AG08396 (cell line): ENCODE measurements around the gene HSPA4L.
A peak's percentile ranks its signal among the peaks of the same experiment; 100 is the strongest.

ENCODE experiments used
- DNase-seq: peaks from one replicate; pipeline ENCODE4 v3.0.0; 2012; ENCODE audit warnings: low spot score, mixed read lengths

Gene HSPA4L

DNA sequence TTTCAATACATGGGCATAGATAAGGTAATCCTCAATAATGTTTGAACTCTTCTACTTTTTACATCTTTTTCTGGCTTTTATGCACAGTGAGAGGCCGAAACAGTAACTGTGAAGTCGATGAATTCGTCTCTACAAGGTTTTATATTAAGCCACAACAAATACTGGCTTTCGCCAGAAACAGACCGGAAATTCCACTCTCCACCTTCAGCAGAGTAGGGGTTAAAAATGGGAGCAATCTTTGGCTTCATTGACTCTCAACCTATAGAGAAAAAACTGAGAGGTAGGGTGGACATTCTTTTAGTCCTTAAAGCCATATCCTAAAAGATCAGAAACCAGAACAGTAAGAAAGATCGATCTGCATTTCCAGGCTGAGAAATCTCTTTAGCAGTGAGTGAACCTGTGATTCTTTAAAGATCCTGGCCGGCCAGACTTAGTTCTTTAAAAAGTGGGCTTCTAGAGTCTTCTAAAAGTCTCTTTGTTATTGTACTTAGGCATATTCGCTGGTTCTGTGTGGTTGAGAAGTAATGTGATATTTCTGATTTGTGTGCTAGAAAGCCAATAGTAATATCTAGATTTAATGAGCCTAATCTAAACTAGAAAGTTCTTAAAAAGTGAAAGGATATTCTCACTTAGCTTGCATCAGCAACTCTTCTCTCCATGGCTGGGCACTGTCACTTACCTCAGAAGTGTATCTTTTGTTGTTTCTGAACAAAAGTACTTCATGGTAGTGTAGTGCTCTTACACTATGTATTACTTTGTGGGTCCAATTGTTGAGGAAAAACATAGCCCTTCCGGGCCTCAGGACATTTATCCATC lies 2.0 kb downstream of the HSPA4L start:
- no peak for DNase-seq

DNA sequence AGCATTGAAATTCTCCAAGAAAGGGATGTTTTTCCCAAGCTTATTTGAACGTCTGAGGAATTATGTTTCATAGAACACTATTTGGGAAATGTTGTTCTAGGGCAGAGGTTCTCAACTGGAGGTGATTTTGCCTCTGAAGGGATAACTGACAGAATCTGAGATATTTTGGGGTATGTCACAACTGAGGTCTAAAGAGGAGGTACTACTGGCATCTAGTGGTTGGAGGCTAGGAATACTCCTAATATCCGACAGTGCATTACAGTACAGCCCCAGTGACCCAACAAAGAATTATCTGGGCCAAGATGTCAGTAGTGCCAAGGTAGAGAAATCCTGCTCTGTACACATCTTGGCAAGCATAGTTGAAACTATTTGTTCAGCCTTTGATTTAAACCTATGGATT lies 6.4 kb downstream of the HSPA4L start:
- no peak for DNase-seq

DNA sequence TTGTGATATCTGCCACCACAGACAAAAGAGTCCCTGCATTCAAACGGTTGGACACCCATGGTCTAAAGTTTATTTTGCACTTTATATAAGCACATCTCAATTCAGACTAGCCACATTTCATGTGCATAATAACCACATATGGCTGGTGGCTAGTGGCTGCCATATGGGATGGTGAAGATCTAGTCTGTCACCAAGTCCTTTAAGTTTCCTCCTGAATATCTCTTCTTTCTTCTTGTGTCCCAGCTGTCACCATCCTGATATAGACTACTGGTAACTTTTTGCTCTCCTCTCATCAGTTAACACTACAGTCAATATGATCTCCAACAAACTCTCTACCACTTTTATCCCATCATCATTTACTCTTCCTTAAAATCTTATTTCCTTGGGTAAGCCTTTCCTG lies 9.3 kb downstream of the HSPA4L start:
- no peak for DNase-seq

DNA sequence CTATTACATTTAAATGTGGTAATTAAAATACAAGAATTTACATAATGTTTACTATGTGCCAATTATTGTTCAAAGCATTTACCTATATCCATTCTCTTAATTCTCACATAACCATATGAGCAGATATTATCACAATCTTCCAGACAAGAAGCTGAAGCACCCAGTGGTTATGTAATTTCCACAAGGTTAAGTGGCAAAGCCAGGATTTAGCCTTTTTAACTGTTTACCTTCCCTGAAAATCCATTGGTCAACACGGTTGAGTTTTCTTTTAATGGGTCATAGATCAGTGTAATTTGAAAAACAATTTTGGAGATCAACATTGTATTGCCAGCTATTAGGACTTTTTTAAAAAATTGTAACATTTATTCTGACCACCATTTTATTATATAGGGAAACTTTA lies 11.4 kb downstream of the HSPA4L start:
- no peak for DNase-seq

DNA sequence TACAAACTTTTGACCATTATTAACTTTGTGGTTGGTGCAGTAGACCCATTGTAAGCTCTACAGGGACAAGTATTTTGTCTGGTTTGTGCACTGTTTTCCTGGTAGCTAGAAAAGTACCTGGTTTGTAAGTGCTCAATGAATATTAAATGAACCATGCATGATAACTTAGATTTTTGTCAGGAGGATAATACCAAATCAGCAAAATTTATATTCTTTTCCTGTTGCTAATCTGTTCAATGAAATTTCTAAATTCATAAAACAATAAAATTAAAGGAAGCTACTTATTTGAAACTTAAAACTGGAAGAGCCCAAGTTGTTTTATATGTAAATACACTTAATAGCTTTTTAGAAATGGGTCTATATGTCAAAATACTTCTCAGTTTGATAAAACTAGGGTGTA lies 17.6 kb downstream of the HSPA4L start:
- DNase-seq: no peak

DNA sequence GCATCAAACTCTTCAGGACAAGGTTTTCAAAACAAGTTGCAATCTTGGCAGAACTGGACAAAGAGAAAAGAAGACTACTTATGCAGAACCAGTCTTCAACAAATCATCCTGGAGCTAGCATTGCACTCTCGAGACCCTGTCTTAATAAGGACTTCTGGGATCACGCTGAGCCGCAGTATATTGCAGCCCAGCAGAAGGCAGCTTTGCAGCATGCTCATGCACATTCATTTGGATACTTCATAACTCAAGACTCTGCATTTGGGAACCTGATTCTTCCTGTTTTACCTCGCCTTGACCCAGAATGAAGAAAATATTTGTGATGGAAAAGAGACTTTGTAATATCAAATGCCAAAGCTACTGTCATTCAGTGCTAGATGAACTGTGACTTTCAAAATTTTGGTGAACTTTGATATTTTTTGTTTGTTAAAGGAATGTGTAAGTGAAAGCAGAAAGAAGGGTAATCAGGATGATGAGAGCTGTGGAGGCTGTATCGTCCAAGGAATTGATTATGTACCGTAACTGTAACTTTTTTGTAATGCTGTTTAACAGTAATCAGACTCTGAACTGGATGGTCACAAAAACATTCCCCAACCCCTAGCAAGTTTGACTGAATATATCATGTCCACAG lies 27.2 kb downstream of the HSPA4L start:
- DNase-seq: no peak

DNA sequence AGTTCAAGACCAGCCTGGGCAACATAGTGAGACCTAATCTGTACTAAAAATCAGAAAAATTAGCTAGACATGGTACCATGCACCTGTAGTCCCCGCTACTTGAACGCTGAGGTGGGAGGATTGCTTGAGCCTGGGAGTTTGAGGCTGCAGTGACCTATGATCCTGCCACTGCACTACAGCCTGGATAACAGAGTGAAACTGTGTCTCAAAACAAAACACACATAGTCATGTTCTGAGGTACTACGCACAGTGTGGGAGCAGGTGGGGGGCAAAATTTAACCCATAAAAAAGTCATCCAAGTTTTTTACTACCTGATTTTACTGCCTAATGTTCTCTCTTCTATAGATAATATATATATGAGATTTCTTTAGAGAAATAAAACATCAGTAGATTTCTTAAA lies 28.4 kb downstream of the HSPA4L start:
- DNase-seq: no peak

DNA sequence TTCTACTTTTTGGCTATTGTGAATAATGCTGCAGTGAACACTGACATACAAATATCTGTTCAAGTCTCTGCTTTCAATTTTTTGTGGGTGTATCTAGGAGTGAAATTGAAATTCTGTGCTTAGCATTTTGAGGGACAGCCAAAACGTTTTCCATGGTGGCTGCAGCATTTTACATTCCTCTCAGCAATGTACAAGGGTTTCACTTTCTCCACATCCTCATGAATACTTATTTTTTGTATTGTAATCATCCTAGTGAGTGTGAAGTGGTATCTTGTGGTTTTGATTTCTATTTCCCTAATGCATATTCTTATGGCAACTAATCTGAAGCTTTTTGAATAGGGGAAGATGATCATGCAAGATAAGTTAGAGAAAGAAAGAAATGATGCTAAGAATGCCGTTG lies 40.3 kb downstream of the HSPA4L start:
- no peak for DNase-seq

DNA sequence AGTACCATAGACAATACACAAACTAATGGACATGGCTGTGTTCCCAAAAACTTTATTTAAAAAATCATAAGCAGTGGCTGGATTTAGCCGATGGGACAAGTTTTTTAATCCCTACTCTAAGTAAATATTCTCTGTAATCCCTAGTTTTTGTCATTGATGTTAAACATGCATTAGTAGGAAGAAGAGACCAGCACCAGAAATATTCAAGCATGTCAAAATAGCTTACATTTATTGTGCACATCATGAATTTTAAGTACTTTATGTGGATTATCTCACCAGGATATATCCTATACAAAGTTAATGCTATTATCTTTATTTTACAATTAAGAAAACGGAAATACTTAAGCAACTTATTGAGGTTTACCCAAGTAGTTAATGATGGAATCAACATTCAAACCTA lies 46.0 kb downstream of the HSPA4L start:
- DNase-seq: no peak

DNA sequence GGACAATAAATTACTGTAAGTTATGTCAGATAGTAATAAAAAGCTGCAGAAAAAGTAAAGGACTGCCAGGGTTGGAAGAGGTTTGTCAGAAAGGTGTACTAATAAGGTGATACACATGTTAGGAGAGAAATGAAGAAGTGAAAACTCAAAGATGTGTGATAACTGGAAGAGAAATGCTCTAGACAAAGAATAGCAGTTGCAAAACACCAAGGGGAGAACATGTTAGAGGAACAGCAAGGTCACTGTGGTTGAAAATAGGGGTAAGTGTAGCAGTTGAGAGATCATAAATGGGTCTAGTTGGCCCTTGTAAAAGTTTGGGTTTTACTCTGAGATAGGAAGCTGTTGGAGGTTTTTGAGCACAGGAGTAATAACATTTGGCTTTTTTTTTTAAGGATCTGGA lies 46.9 kb downstream of the HSPA4L start:
- no peak for DNase-seq

DNA sequence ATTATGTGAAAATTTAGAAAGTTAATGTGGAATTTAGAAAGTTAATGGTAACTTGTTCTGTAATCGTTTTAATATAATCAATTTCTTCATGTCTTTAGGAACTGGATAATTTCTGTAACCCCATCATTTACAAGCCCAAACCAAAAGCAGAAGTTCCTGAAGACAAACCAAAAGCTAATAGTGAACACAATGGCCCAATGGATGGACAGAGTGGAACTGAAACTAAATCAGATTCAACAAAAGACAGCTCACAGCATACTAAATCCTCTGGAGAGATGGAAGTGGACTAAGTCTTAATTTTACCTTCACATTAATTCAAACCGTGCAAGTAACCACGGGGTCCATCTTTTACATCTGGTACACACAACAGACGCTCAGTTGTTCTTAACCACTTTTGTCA lies 50.5 kb downstream of the HSPA4L start:
- DNase-seq: no peak

DNA sequence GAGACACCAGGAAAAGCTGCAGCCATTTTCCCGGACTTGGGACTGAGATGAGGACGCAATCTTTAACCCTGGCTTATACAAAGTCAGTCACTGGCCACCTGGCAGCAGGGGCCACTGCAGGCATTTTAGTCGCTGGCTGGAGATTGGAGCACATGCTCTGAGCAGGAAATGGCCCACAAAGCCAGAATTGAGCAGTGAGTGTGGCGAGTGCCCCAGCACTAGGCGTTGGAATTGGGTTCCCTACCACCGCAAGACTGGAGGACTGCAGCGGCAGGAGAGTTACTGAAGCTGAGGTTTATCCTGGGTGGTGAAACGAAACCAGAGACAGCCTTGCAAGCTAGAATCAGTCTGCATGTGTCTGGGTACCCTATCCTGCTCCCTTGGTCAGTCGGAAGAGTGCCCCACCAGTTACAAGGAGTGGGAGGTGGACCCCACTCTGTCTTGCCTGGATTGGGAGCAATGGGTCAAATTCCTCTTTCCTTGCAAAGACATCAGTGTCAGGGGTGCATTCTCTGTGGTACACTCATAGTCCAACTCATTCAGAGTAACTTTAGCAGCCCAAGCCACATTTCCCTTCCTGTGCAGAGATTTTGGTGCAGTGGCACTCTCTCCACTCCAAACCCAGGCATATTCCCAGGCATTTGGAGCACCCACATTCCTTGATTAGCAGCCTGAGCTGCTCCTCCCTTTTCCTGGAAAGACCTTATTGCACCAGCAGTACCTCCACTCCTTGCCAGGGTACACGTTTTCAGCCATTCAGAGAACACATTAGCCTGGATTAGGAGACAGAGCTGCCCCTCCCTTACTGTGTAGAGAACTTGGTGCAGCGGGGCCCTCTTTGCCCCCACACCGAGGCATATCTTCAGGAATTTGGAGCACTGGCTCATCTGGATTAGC lies 61.8 kb downstream of the HSPA4L start:
- no peak for DNase-seq

DNA sequence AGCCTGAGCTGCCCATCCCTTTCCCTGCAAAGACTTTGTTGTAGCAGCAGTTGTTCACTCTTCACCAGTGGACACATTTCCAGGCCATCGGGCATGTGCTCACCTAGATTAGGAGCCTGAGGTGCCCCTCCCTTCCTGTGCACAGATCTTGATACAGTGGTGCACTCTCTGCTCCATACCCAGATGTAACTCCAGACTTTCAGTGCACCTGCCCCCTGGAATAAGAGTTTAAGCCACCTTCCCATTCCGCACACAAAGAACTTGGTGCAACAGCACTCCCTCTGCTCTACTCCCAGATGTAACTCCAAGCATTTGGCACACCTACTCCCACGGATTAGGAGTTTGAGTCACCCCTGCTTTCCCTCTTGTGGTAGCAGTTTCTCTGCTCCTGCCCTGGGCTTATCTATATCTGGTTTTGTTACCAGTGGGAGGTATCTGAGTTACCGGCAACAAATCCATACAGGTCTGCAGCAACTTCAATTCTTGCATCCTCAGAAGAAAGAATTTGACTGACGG lies 62.5 kb downstream of the HSPA4L start:
- no peak for DNase-seq

DNA sequence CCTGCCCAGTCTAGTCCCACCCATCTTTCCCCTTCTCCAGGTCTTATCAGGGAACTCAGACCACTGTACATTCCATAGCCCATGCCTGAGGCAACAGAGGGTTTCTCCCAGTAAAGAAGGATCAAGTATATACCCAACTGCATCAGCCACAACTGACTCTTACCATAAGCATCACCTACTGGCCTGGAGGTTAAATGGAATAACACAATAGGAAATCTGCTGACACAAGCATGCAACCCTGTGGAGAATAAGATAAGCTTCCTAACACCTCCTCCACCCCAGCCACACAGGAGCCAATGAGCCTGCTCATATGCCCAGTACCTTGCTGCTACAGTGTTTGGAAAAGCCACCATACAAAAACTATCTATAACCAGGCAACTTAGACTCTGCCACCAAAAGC lies 63.9 kb downstream of the HSPA4L start:
- no peak for DNase-seq

DNA sequence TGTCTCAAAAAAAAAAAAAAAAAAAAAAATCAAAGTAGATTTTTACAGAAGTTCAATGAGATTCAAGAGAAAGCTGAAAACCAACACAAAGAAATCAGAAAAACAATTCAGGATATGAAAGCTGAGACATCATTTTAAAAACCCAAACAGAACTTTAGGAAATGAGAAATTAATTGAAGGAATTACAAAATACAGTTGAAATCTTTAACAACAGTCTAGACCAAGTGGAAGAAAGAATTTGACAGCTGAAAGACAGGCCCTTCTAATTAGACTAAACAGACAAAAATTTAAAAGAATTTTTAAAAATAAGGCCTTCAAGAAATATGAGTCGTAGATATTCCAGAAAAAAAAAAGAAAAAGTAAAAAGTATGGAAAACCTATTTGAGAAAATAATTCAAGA lies 64.6 kb downstream of the HSPA4L start:
- no peak for DNase-seq

DNA sequence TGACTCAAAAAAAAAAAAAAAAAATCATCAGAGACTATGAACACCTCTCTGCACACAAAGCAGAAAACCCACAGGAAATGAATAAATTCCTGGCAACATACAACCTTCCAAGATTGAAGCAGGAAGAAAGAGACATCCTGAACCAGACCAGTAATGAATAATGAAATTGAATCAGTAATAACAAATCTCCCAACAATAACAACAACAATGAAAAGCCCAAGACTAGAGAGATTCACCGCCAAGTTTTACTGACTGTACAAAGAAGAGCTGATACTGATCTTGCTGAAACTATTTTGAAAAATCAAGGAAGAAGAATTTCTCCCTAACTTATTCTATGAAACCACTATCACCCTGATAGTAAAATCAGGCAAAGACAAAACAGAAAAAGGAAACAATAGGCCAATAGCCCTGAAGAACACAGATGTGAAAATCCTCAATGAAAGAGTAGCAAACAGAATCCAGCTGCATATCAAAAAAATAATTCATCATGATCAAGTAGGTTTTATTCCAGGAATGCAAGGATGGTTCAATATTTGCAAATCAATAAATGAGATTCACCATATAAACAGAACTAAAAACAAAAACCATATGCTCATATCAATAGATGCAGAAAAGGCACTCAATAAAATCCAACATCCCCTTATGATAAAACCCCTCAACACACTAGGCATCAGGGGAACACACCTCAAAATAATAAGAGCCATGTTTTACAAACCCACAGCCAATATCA lies 67.5 kb downstream of the HSPA4L start:
- DNase-seq: no peak

DNA sequence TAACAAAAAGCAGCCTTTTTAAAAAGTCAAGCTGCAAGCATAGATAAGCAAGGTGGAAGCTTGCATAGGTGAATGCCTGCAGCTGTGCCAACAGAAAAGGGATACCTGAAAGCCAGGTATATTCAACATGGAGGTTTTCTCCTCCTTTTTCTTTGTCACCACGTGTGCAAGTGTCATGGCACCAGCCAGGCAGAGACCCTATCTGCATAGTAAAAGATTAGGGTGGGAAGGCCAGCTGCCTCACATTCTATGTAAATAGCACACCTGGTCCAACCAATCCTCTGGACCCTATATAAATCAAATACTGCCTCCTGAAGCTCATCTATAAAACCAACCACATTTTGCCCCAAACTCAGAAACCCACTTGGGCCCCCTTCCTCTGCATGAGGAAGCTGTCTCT lies 70.5 kb downstream of the HSPA4L start:
- no peak for DNase-seq

DNA sequence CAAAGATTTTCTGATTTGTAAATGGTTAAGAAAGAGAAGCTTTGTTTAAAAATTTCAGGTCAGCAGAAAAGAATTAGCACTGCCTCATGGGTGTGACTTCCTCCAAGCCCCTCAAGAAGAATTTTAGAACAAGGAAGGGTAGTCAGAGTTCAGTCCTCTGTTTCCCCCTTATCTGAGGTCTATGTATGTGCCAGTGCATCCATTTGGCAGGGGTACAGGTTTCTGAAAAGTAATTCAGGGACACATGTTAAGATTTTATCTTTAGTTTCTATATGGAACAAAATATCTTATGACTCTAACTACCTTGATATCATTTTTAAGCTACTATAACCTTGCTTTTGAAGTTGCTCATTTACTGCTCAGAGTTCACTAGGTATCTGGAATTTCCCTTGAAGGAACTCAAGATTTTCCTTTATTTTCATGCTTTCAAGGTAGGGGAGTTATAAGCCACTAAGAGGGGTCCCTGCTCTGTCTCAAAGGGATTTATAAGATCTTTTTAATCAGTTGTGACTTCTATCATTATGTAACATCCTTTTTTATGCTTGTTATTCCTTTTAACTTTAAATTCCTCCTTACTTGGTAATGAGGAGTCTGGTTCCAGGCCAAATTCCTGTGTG lies 74.2 kb downstream of the HSPA4L start:
- no peak for DNase-seq

DNA sequence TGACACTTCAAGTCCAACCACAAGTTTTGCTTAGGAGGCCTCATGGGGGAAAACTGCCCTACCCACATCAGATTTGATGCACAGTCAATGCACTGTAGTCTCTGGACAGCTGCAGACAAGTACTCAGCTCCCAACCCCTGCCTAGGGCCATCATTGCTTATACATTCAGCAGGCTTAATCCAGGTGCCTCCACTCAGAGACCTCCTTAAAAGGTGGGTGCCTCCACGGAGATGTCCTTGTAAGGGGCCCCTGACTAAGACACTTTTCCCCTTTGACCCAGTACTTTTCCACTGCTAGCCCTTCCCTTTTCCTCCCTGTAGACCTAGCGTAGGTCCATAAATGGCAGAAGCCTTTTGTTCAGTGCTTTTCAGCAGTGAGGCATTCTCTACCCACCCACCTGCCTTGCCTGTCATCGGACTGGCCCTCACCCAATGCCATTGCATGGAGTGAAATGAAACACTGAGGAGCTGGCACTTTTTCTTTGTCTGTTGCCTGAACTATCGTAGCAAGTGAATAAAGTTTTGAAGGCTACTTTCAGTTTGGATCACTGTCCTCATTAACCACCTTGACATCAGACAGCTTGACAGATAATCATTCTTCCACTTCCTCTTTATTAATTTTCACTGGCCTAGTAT lies 74.8 kb downstream of the HSPA4L start:
- peak; percentile 70 for DNase-seq

DNA sequence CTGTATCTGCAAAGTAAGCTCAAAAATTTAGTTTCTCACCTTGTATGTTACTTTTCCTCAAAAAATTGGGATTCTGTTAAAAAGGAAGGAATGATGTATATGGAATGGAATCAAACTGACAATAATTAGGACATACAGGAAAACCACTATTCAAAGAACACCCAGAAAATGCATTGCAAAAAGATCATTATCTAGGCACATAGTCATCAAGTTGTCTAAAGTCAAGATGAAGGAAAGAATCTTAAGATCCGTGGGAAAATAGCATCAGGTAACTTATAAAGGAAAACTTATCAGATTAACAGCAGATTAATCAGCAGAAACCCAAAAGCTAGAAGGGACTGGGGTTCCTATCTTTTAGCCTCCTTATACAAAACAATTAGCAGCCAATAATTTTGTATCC lies 75.5 kb downstream of the HSPA4L start:
- DNase-seq: no peak

DNA sequence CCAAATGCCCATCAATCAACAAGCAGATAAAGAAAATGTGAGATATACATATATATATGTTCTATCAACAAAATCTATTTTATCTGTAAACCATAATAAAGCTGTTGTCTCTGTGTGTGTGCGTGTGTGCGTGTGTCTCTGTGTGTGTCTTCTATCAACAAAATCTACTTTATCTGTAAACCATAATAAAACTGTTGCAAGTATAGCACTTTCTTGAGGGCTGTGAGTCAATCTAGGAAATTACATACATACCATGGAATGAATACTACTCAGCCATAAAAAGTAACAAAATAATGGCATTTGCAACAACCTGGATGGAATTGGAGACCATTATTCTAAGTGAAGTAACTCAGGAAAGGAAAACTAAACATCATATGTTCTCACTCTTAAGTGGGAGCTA lies 86.1 kb downstream of the HSPA4L start:
- no peak for DNase-seq
